ENCODE results near the gene HOXA11.

Gene HOXA11

DNA sequence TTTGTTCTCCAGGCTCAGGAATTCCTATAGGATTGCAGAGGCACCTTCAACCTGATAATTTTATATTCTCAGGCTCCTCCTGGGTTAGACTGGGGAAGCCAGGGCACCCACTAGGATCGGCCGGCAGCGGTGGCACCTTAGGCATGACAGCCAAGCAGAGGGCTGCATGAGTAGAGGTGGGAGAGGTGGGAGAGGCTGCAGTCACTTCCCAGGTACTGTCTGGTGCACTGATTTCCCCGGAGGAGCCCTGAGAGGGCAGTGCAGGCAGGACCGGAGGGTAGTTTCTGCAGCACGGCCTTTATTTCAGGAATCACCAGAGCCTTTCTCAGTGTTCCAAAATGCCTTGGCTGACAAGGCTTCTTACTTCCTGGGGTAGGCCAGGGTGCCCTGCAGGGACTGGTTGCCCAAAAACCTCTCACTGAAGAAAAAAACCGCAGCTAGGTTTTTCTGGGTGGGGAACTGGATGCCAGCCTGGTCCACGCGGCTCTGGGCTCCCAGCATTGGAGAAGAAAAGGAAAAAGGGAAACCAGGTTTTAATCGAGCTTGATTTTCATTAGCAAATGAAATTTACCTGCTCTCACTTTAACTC lies 18.4 kb upstream of the HOXA11 start:
- H3K79me2 ChIP-seq (ENCODE audit: control insufficient read depth, low read length): no peaks in the 10 kb centered on the region
- TF ChIP-seq, protein P1, sequence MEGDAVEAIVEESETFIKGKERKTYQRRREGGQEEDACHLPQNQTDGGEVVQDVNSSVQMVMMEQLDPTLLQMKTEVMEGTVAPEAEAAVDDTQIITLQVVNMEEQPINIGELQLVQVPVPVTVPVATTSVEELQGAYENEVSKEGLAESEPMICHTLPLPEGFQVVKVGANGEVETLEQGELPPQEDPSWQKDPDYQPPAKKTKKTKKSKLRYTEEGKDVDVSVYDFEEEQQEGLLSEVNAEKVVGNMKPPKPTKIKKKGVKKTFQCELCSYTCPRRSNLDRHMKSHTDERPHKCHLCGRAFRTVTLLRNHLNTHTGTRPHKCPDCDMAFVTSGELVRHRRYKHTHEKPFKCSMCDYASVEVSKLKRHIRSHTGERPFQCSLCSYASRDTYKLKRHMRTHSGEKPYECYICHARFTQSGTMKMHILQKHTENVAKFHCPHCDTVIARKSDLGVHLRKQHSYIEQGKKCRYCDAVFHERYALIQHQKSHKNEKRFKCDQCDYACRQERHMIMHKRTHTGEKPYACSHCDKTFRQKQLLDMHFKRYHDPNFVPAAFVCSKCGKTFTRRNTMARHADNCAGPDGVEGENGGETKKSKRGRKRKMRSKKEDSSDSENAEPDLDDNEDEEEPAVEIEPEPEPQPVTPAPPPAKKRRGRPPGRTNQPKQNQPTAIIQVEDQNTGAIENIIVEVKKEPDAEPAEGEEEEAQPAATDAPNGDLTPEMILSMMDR (IDR thresholded peaks at IDR 0.05; ENCODE audit: low read depth, low read length, poor library complexity, severe bottlenecking): no peak
- 0 out of 2 replicates have a peak, but pooled peaks have one; percentile 6 for TF ChIP-seq EZH2phosphoT487 (IDR thresholded peaks at IDR 0.05; ENCODE audit: borderline replicate concordance, low read length)
- peaks cover 15% of the 10 kb centered on the region for H3K4me1 ChIP-seq (ENCODE audit: control insufficient read depth, low read length)
- H3K4me3 ChIP-seq (ENCODE audit: low read length): no peak overlapping the region
- H3K4me2 ChIP-seq (ENCODE audit: low read length): no peak overlapping the region
- H3K27ac ChIP-seq (ENCODE audit: low read depth, low read length): no peak overlapping the region
- no peaks in the 10 kb centered on the region for H3K36me3 ChIP-seq (ENCODE audit: control insufficient read depth, low read length)
- H3K27me3 ChIP-seq (ENCODE audit: control insufficient read depth, low read length): peaks cover 88% of the 10 kb centered on the region
- no peaks in the 10 kb centered on the region for H3K9me2 ChIP-seq (replicated peaks; ENCODE audit: control insufficient read depth, low read length)
- H3F3A ChIP-seq (ENCODE audit: control insufficient read depth, insufficient read depth): no peaks in the 10 kb centered on the region
- H3K9me3 ChIP-seq (ENCODE audit: control insufficient read depth, insufficient read depth, low read length): no peaks in the 10 kb centered on the region
- H4K20me1 ChIP-seq (ENCODE audit: control insufficient read depth, insufficient read depth, low read depth, low read length): peaks cover 4% of the 10 kb centered on the region; the same call in 1 of the 2 replicates

DNA sequence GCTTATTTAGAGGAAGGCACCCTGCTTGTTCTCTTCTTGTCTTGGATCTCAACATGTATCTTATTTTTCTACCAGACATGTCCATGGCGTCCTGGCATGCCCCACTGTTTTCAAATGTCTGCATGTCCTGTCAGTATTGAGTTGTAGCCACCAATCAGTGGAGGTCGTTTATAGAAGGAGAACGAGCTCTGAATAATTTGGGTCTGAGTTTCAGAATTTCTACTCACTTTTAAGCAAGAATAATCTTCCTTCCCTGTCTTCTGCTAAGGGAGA lies 17.8 kb upstream of the HOXA11 start:
- no peak for TF ChIP-seq EZH2phosphoT487 (IDR thresholded peaks at IDR 0.05; ENCODE audit: borderline replicate concordance, low read length)
- TF ChIP-seq, protein P1 (IDR thresholded peaks at IDR 0.05; ENCODE audit: low read depth, low read length, poor library complexity, severe bottlenecking): no peak

DNA sequence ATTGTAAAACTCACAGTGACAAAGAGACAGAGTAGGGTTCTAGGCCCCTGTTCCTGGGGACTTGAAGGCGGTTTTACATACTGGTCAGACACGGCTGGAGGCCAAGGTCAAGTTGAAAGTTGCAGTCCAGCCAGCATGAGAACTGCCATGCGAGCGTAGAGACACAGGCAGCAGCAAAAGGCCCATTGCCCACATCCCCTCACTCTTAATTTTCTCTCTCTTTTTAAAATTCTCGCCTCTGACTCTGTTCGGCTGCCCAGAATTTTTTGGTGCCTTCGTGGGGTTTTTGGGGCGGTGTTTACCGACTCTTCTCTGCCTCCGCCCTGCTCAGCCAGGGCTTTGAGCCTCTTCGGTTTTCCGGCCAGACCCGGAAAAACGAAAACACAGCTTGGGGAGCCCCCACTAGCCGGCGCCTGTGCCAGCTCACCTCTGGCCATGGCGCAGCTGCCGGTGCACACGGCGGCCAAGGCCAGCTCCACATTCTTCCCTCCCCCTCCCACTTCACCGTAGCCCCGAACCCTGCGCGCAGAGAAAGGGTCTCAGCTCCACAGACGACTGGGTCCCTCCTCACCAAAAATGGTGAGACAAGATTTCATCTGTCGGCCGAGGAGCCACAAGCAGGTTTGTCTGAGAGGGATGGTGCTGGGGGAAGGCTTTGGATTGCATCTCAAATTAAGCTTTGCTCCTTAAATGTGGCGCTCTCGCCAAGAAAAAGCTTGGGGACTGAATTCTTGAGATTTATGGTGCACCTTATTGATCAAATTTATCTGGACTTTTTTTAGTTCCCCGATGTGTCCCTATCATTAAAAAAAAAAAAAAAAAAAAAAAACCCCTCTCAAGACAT lies 17.2 kb upstream of the HOXA11 start:
- no peak overlapping the region for H3K4me3 ChIP-seq (ENCODE audit: low read length)
- H4K20me1 ChIP-seq (ENCODE audit: control insufficient read depth, insufficient read depth, low read depth, low read length): peaks cover 4% of the 10 kb centered on the region; the same call in 1 of the 2 replicates
- no peaks in the 10 kb centered on the region for H3K36me3 ChIP-seq (ENCODE audit: control insufficient read depth, low read length)
- H3K79me2 ChIP-seq (ENCODE audit: control insufficient read depth, low read length): no peaks in the 10 kb centered on the region
- peaks cover 15% of the 10 kb centered on the region for H3K4me1 ChIP-seq (ENCODE audit: control insufficient read depth, low read length)
- no peaks in the 10 kb centered on the region for H3K9me2 ChIP-seq (replicated peaks; ENCODE audit: control insufficient read depth, low read length)
- H3K27ac ChIP-seq (ENCODE audit: low read depth, low read length): no peak overlapping the region
- peaks cover 88% of the 10 kb centered on the region for H3K27me3 ChIP-seq (ENCODE audit: control insufficient read depth, low read length)
- H3F3A ChIP-seq (ENCODE audit: control insufficient read depth, insufficient read depth): no peaks in the 10 kb centered on the region
- H3K4me2 ChIP-seq (ENCODE audit: low read length): no peak overlapping the region
- TF ChIP-seq EZH2phosphoT487 (IDR thresholded peaks at IDR 0.05; ENCODE audit: borderline replicate concordance, low read length): no peak
- TF ChIP-seq, protein P1 (IDR thresholded peaks at IDR 0.05; ENCODE audit: low read depth, low read length, poor library complexity, severe bottlenecking): no peak
- no peaks in the 10 kb centered on the region for H3K9me3 ChIP-seq (ENCODE audit: control insufficient read depth, insufficient read depth, low read length)

More for the DNA sequence above, 17.8 kb upstream of the HOXA11 start:
- Histone ChIP-seq H4K20me1 (ENCODE audit: control insufficient read depth, insufficient read depth, low read depth, low read length) (peaks cover 4% of the 10 kb centered on the region; the same call in 1 of the 2 replicates), H3K27ac (ENCODE audit: low read depth, low read length) (no peak overlapping the region), H3K4me1 (ENCODE audit: control insufficient read depth, low read length) (peaks cover 15% of the 10 kb centered on the region), H3K9me3 (ENCODE audit: control insufficient read depth, insufficient read depth, low read length) (no peaks in the 10 kb centered on the region), H3K4me3 (ENCODE audit: low read length) (no peak overlapping the region), H3K36me3 (ENCODE audit: control insufficient read depth, low read length) (no peaks in the 10 kb centered on the region), H3K27me3 (ENCODE audit: control insufficient read depth, low read length) (peaks cover 88% of the 10 kb centered on the region), H3K79me2 (ENCODE audit: control insufficient read depth, low read length) (no peaks in the 10 kb centered on the region), H3F3A (ENCODE audit: control insufficient read depth, insufficient read depth) (no peaks in the 10 kb centered on the region), H3K4me2 (ENCODE audit: low read length) (no peak overlapping the region), H3K9me2 (replicated peaks; ENCODE audit: control insufficient read depth, low read length) (no peaks in the 10 kb centered on the region)

Data from DOHH2 (cell line).